GM21423 (cell line): Measurements from ENCODE around the gene PLA2G2F.

ENCODE experiments used
- ATAC-seq: cut with Tn5 transposase; IDR thresholded peaks from one replicate; pipeline ENCODE4 v1.9.1; 2021; ENCODE audit warnings: mild to moderate bottlenecking, moderate library complexity; ENCODE audit not compliant: unreplicated experiment

The PLA2G2F gene

DNA sequence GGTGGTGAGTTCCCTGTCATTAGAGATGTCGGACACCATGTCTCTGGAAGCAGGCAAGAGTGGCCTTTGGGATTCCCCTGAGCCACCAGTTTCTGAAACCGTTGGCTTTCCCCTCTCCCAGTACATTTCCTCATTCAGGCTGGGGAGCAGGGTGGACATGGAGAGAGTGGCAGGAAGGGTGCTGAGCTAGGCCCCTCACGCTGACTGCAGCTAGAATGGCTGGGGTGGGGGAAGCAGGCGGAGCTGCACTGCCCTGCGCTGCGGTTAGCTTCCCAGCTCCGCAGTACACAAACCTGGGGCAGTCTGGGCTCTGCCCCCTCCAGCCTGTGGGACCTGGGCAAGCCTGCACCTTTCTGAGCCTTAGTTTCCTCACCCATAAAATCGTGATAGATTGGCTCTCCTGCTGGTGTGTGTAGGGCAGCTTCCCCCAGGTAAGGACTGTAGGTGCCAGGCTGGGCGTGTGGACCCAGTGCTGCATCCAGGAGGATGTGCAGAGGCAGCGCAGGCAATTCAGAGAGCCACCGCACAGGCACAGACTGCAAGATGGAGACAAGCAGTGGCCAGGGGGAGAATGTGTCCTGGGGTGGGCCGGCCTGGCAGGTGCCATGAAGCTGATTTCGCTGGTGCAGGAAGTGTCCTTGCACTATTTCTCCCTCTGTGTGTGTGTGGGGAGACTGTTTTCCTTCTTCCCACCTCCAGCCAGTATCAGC lies 3.0 kb downstream of the PLA2G2F start:
- no peak for ATAC-seq

DNA sequence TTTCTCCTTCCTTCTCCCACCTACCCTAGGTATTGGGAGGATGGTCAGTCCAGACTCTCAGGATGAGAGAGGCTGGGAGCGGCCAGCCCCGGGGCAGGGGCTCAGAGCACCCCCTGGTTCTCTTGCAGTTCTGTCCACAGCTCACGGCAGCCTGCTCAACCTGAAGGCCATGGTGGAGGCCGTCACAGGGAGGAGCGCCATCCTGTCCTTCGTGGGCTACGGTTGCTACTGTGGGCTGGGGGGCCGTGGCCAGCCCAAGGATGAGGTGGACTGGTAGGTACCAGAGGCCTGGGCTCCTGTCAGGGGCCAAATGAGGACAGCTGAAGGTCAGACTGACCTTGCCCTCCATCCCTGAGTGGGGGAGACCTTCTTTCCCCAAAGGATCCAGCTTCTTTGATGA lies 4.2 kb downstream of the PLA2G2F start:
- ATAC-seq: no peak

DNA sequence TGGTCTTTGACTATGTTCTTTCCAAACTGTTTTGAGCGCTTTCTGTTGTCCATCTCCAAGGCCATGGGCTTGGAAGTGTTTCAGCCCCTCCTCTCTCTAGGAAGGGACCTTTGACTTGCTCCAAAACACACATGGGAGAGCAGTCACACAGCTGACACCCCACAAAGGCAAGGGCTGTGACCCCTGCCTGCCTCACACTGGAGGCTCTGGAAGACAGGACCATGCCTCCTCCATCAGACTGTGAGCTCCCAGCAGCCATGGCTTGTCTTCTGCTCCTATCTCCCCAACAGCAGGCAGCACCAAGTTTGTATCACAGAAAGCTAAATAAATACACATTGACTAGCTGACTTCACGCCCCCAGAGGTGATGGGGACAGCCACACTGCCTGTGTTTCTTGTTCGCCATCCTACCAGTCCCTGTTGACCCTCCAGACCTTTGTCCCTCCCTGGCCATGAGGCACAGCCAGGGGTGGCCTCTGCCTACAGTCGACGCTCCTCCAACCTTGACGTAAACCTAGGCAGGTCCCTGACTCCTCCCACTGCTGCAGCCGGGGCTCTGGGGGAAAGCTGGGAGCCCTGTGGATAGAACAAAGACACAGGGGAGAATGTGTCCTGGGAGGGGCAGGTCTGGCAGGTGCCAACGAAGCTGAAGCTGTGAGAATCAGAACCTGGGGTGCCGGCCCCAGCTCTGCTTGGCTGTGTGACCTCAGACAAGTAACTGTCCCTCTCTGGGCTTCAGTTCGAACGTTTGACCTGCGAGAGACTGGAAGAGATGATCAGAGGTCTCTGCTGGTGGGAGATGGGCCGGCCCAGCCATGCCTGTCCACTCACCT lies 4.8 kb downstream of the PLA2G2F start:
- ATAC-seq: no peak

DNA sequence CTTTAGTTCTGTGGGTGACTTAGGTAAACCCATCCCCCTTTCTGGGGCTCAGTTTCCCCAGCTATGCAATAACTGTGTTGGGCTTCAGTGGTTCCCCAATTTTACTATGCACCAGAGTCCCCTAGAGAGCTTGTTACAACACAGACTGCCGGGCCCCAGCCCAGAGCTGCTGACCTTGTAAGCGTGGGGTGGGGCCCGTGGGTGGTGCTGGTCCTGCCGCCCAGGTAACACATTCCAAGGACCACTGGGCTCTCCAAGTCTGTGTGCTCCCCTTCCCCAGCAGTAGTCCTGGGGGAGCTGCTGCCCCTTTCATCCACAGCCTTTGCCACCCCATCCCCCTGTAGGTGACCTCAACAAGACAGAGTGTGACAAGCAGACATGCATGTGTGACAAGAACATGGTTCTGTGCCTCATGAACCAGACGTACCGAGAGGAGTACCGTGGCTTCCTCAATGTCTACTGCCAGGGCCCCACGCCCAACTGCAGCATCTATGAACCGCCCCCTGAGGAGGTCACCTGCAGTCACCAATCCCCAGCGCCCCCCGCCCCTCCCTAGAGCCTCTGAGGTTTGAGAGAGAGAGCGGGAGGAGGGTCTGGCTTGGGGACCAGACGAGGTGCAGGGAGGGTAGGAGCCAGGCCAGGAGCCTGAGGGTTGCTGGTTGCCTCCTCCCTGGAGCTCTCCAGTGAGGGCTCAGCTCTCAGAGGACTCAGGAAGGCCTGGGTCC lies 8.9 kb downstream of the PLA2G2F start:
- ATAC-seq: no peak

DNA sequence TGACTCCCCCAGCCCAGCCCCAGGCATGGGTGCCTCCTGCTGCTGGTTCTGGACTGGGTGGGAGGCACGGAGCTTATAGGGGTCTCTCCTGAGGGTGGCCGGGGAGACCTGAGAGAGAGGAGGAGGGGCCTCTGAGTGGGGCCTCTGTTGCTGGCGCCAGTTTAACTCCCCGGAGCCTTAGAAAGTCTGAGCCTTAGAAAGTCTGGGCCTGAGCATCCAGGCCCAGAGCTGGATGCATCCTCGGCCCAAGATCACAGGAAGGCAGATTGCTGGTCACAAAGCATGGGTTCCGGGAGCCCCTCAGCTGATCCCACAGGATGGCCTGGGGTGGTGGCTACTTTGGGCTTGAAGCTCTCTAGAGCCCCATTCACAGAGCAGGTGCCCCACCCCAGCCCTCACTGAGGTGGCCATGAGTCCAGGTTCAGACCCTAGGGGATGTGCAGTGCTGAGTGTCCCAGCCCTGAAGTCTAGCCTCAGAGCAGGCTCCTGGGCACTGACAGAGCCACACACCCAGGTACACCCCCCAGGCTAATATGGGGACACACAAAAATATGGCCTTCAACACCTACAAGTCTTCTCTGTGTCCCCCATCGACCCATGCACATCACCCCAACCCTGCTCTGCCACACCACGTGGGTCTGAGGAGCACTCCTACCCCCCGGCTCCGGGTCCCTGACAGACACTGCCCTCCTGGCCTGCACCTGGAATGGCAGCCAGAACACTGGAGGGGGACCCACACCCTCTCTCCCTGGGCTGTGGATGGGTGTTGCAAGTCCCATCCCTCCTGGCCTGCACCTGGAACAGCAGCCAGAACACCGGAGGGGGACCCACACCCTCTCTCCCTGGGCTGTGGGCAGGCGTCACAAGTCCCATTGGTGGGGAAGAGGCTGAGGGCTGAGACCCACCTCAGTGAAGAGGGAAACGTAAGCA lies 9.7 kb downstream of the PLA2G2F start:
- no peak for ATAC-seq

DNA sequence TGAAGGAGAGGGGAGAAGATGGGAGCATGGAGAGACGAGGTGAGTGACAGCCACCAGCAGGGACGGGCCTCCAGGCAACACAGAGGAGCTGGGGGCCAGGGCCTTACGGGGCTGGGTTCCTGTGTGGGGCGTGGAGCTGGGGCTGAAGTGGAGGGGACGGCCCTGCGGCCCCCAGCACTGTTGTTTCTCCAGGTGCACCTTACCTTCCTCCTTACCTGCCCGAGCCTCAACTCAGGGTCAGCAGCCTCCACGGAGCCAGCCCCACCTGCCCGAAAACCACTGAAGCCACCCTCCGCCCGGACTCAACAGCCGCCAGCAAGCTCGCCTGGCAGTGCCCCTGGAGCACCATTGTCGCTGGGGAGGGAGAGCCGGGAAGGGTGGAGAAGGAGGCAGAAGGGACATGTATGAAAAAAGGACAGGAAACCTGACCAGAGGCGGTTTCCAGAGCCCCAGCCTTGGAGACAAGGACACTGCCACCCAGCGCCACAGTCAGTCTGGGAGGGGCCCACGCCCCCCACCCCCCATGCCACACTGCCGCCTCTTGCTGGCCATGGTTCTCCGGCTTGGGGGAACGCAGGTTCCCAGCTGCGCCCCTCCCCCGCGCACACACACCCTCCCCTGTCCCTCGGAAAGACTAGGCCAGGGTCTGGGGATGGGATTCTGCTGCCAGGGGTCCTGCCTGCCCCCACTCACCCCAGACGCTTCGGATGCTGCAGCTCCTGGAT lies 10.6 kb downstream of the PLA2G2F start:
- no peak for ATAC-seq

DNA sequence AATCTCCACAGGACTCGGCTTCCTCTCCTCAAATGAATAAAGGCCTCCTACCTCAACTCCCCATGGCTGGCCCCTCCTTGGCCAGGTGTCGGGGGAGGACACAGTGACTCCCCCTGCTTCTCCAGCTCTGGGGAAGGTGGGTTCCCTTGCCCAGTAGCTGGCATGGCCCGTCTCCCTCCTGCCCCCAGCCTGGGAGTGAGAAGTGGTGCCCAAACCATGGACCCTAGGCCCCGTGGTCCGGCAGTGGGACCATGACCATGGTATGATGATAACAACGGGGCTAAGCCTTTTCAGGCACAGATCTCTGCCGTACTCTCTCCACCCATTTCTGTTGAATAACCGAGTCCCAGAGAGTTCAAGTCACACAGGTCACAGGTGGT lies 11.2 kb downstream of the PLA2G2F start:
- no peak for ATAC-seq

DNA sequence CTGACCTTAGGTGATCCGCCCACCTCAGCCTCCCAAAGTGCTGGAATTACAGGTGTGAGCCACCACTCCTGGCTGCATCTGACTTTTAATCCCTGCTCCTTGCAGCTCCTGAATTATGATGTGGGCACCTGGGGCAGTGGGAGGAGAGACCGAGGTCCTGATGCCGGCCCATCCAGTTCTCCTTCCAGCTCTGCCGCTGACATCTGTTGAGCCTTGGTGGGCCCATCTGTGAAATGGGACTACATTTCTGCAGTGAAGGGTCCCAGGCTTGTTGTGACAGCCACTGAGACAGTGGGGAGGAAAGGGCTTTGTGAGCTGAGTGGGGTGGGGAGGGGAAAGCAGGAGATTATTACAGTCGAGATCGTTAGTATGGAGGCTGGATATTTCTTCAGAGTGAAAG lies 11.8 kb downstream of the PLA2G2F start:
- ATAC-seq: no peak

DNA sequence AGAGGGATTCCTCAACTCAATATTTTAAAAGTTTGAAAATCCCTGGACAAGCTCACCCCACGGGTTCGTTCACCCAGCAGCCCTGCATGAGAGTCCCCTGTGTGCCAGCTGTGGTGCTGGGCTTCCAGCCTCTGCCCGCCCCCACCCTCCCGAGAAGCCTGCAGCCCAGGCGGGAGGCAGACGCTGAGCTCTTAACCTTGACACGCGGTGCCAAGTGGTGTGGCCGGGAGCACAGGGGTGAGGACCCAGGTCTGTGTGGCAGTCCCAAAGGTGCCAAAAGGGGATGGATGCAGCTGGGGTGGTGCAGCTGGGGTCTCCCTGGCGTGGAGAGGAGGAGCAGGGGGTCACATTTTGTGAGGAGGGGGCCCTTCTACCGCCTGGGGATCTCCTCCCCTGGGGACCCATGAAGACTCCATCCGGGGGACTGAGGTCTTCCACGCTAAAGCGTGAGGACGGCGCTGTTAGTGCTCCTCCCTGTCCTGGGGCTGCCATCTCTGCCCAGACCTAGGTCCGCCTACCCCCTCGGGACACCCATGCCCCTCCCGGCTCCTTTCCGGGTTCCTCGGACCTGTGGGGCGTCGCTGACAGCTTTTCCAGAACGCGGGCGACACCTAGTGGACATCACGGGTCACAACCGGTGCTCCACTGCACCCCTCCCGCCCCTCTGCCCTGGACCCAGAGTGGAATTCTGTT lies 12.9 kb downstream of the PLA2G2F start:
- no peak for ATAC-seq

DNA sequence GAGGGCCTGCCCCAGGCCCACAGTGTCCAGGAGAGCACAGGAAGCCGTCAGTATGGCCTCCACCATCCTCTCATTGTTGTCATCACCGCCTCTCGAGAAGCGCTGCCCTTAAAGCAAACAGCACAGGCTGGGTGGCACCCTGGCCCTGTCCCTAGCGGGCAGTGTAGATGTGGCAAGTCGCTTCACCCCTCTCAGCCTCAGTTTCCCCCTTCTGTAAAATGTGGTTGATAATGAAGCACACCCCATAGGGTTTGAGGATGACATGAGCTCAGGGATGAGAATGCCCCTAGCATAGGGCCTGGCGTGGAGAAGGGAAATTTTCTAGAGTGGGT lies 13.4 kb downstream of the PLA2G2F start:
- no peak for ATAC-seq

DNA sequence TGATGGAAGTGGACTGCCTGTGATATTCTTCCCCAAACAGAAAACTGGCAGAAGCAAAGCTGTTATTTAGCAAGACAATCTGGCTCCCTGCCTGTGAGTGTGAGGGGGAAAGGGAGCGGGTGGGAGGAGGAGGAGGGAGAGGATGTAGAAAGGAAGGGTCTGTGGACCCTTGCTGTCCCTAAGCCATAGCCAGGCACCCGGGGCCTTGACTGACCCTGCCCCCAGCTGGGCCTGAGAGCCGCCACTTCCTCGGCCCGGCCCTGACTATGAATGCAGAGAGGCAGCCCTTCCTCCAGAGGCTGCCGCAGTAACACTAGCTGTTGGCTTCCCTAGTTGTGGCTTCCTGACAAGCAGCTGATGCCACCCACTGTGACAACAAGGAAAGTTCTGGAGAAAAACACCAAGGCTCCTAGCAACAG lies 13.9 kb downstream of the PLA2G2F start:
- no peak for ATAC-seq

DNA sequence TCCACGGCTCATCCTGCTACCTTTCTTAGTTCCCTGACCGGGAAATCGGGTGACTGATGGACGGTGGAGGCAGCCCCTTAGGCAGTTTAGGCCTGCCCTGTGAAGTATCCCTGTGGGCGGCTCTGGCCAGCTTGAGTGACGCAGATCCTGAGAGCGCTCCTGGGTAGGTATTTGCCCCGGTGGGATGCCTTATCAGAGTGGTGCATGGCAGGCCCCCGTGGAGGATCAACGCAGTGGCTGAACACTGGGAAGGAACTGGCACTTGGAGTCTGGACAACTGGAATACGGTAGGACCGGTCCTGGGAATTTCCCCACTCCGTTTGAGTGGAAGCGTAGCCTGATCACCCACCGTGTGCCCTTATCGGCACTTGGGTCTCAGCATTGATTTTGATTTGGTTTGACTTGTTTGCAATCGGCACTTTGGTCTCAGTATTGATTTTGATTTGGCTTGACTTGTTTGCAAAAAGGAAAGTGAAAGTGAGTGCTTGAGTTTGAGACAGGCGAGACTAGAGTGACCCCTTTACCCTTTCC lies 15.2 kb downstream of the PLA2G2F start:
- no peak for ATAC-seq

DNA sequence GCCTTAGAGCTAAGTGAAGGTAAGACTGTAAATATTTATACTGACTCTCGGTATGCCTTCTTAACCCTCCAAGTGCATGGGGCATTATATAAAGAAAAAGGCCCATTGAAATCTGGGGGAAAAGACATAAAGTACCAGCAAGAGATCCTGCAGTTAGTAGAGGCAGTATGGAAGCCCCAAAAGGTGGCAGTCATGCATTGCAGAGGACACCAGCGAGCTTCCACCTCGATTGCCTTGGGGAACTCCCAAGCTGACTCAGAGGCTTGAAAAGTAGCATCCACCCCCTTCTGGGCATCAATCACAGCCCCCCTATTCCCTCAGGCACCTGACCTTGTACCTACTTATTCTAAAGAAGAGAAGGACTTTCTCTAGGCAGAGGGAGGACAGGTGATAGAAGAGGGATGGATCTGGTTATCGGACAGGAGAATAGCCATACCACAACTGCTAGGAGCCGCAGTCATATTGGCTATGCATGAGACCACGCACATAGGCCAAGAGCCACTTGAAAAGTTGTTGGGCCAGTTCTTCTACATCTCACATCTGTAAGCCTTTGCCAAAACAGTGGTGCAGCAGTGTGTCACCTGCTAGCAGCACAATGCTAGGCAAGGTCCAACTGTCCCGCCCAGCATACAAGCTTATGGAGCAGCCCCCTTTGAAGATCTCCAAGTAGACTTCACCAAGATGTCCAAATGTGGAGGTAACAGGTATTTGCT lies 19.4 kb downstream of the PLA2G2F start:
- ATAC-seq: no peak

DNA sequence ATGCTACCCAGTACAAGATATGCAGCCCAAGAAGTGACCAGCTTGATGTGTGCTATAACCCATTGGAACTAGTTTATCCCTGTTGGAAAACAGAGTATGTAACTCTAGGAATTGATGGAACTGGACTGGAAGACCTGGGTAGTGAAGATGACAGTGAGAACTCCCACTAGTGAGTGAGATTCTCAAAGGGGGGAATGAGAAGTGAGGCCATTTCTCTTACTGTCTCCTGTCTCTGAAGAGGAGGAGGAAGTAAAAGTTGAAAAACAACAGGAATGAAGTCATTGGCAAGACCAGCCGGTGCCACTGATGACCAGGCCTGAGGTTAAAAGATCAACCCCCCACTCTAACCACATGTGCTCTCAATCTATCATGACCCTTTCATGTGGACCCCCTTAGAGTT lies 20.9 kb downstream of the PLA2G2F start:
- no peak for ATAC-seq

DNA sequence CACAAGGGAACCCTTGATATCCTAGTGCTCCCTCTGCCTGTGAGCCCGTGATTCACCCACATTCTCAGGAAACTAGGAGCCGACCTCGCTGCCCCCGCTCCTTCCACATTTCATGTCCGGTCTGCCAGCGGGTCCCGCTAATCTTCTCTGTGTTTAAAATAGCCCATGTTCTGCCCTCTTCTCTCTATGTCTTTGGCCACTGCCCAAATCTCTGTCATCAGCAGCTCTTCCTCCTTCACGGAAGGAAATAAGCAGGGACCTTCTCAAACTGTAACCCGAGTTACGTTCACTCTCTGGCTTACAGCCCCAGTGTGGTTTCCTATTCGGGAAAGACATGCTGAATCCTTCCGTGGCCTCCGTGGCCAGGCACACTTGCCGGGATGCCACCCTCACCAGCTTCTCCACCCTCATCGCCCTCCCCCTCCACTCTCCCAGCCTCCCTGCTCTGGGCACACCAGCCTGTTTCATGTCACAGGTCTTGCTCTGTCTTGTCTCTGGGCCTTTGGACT lies 25.6 kb downstream of the PLA2G2F start:
- no peak for ATAC-seq

DNA sequence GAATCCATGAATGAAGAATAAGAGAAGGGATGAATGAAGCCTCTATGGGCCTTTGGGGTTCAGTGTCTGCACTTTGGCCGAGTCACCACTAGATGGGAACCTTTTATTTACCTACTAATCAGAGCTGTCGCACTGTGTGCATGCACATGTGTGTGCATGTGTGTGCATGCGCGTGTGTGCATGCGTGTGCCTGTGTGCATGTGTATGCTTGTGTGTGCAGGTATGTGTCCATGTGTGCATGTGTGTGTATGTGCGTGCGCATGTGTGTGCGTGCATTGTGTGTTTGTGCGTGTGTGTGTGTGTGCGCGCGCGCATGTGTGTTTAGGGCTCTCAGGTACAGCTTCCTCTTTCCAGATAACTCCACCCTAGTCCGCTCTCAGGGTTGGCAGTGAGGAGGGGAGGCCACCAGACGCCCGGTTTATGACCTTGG lies 26.4 kb downstream of the PLA2G2F start:
- ATAC-seq: no peak

DNA sequence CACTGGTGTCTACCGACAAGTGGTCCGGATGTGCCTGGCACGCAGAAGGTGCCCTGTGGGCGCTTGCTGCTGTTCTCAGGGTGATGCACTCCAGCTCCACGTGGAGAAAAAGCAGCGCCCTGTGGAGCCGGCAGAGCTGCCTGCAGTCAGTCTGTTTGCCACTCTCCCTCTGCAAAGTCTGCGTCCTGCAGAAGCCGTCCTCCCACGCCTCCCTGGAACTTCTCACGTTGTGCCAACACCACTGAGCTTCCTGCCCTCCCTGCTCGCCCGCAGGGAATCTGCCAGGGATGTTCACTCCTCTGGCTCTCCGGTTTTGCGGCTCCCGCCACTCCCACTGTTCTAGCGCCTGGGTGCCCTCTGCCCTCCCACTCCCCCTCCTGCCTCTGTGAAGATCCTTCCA lies 26.9 kb downstream of the PLA2G2F start:
- no peak for ATAC-seq

DNA sequence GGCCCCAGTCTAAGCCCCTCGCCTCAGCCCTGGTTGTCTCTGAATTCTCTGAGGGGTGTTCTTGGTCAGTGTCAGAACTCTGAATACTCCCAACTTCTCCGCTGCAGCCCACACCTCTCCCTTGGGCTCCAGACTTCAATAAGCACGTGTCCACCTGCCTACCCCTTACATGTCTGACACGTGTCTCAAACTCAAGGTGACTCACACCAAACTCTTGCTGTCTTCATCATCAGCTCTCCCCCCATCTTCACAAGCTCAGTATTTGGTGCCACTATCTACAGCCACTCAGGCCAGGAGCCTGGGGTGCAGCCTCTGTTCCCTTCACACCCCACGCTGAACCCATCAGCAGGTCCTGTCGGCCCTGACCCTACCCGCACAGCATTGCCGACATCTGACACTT lies 28.0 kb downstream of the PLA2G2F start:
- ATAC-seq: no peak
